ENCODE measurements around the gene MGME1.
"Not testable (repeated sequence)": the region's sequence is repeated elsewhere in the genome, so short reads cannot be mapped to it uniquely, and the experiment has no call there.

MGME1 gene

DNA sequence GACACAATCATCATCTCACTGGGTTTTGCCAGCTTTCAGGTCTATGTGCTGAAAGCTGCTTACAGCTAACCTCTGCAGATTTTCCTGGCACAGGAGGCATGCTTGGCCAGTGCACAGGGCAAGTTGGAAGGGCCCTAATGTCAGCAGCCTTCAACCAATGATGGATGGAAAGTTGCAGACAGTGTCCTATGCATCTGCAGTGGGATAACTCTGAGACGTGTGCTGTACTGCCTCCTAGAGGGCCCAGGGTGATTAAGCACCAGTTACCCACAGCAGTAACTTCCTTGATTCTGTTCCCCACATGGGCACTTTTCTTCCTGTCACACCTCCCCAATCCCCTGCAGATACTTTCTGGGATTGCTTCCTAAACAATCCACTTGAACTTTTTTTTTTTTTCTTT is 50.2 kb downstream of the MGME1 start:
- CTCF ChIA-PET: interaction anchor here (1.9 kb wide), 1 partner anchor 15 kb away, joined by 6 read pairs; no protein-coding TSS in a partner anchor
- Histone ChIP-seq H3K9me3 (ENCODE audit: control extremely low read depth in 1 of 5, control insufficient read depth in 4 of 5, insufficient read depth in 2 of 5, low read depth in 1 of 5, low read length in 4 of 5) (peaks cover 0 to 3% (median 0%) of the 10 kb centered on the region in 5 experiments), H3K36me3 (ENCODE audit: control insufficient read depth in 4 of 4, insufficient read depth in 4 of 4, low read length in 3 of 4) (no peaks in the 10 kb centered on the region), H3K4me3 (ENCODE audit: control insufficient read depth in 1 of 7, extremely low read depth in 1 of 7, insufficient read depth in 4 of 7, low read depth in 2 of 7, low read length in 6 of 7) (no peak overlapping the region), H3K27me3 (replicated peaks in 2 of 5; ENCODE audit: control insufficient read depth in 4 of 5, insufficient read depth in 5 of 5, low read length in 4 of 5) (peaks cover 0 to 2% (median 0%) of the 10 kb centered on the region in 5 experiments), H3K27ac (ENCODE audit: insufficient read depth in 1 of 2, low read depth in 1 of 2, low read length in 2 of 2, poor library complexity in 1 of 2, severe bottlenecking in 2 of 2) (no peak overlapping the region), H3K4me1 (ENCODE audit: control extremely low read depth in 1 of 4, control insufficient read depth in 4 of 4, insufficient read depth in 4 of 4, low read length in 3 of 4) (no peaks in the 10 kb centered on the region)
- WGBS (ENCODE audit: insufficient coverage): 0% methylated on average over 1 of the region's 1 CpG
- POLR2A ChIA-PET: no interaction called here
- peak; percentile 32 to 55 (median 48) for DNase-seq

DNA sequence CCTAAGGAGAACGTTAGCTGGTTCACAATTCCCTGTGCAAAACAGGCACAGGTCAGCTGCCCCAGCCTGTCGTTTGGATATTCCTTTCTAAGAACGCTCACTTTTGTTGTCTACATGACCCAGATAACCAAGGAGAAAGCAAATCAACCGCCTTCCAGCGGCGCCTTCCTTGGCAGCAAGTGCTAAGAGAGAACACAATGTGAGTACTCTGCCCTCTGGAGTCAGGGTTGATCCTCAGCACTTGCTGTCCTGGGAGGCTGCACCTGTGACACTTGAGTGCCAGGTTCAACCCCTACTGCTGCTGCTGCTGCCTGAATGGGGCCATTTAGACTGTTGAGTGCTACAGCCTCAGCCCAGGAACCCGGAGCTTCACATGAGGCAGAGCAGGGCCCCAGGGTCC is 52.1 kb downstream of the MGME1 start:
- ChIA-PET POLR2A (no interaction called here), CTCF (interaction anchor here (1.3 kb wide), 1 partner anchor 43 kb away, joined by 3 read pairs; no protein-coding TSS in a partner anchor)
- Histone ChIP-seq H3K4me1 (ENCODE audit: control extremely low read depth in 1 of 4, control insufficient read depth in 4 of 4, insufficient read depth in 4 of 4, low read length in 3 of 4) (no peaks in the 10 kb centered on the region), H3K4me3 (ENCODE audit: control insufficient read depth in 1 of 7, extremely low read depth in 1 of 7, insufficient read depth in 4 of 7, low read depth in 2 of 7, low read length in 6 of 7) (no peak overlapping the region), H3K36me3 (ENCODE audit: control insufficient read depth in 4 of 4, insufficient read depth in 4 of 4, low read length in 3 of 4) (no peaks in the 10 kb centered on the region), H3K27ac (ENCODE audit: insufficient read depth in 1 of 2, low read depth in 1 of 2, low read length in 2 of 2, poor library complexity in 1 of 2, severe bottlenecking in 2 of 2) (no peak overlapping the region), H3K27me3 (replicated peaks in 2 of 5; ENCODE audit: control insufficient read depth in 4 of 5, insufficient read depth in 5 of 5, low read length in 4 of 5) (peaks cover 0 to 2% (median 0%) of the 10 kb centered on the region in 5 experiments), H3K9me3 (ENCODE audit: control extremely low read depth in 1 of 5, control insufficient read depth in 4 of 5, insufficient read depth in 2 of 5, low read depth in 1 of 5, low read length in 4 of 5) (peaks cover 0 to 3% (median 0%) of the 10 kb centered on the region in 5 experiments)
- no peak for DNase-seq
- WGBS (ENCODE audit: insufficient coverage): 96% methylated on average over 7 of the region's 7 CpGs

DNA sequence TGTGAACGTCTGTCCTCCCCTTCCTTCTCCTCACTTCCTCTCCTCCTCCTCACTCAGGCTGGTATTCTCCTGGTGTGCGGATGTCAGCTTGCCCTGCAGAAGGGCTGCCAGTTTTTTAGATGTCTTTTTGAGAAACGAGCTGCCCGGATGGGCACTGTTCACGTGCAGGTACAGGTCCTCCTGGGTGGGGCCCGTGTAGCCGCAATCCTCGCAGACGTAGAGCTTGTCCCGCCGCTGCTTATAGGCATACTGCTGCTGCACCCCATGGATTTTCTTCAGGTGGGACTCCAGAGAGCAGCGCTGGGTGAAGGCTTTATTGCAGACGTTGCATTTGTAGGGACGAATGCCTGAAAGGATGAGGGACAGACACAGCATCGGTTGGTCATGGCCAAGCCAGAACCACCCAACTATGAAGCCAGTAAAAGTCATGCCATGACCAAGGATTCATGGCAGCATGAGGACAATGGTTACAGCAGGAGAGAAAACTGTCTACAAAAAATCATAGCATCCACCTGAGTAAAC is 55.8 kb downstream of the MGME1 start:
- peaks cover 0 to 2% (median 0%) of the 10 kb centered on the region in 5 experiments for H3K27me3 ChIP-seq (replicated peaks in 2 of 5; ENCODE audit: control insufficient read depth in 4 of 5, insufficient read depth in 5 of 5, low read length in 4 of 5)
- H3K9me3 ChIP-seq (ENCODE audit: control extremely low read depth in 1 of 5, control insufficient read depth in 4 of 5, insufficient read depth in 2 of 5, low read depth in 1 of 5, low read length in 4 of 5): peaks cover 0 to 3% (median 0%) of the 10 kb centered on the region in 5 experiments
- H3K27ac ChIP-seq (ENCODE audit: insufficient read depth in 1 of 2, low read depth in 1 of 2, low read length in 2 of 2, poor library complexity in 1 of 2, severe bottlenecking in 2 of 2): no peak overlapping the region
- ChIA-PET CTCF (interaction anchor here (1.9 kb wide), 1 partner anchor 15 kb away, joined by 4 read pairs; no protein-coding TSS in a partner anchor), POLR2A (no interaction called here)
- no peak overlapping the region for H3K4me3 ChIP-seq (ENCODE audit: control insufficient read depth in 1 of 7, extremely low read depth in 1 of 7, insufficient read depth in 4 of 7, low read depth in 2 of 7, low read length in 6 of 7)
- 88% methylated on average over 13 of the region's 15 CpGs for WGBS (ENCODE audit: insufficient coverage)
- DNase-seq: no peak
- no peaks in the 10 kb centered on the region for H3K4me1 ChIP-seq (ENCODE audit: control extremely low read depth in 1 of 4, control insufficient read depth in 4 of 4, insufficient read depth in 4 of 4, low read length in 3 of 4)
- no peaks in the 10 kb centered on the region for H3K36me3 ChIP-seq (ENCODE audit: control insufficient read depth in 4 of 4, insufficient read depth in 4 of 4, low read length in 3 of 4)

DNA sequence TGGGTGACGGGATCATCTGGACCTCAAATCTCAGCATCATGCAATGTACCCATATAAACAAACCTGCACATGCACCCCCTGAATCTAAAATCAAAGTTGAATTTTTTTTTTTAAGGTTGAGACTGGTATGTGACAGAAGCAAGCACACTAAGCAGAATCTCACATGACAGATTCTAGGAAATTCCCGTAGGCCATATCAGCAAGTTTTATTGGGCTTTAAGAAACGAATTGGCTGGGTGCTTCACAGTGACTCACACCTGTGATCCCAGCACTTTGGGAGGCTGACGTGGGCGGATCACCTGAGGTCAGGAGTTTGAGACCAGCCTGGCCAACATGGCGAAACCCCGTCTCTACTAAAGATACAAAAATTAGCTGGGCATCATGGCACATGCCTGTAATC is 58.2 kb downstream of the MGME1 start:
- CTCF ChIA-PET: not testable (repeated sequence)

DNA sequence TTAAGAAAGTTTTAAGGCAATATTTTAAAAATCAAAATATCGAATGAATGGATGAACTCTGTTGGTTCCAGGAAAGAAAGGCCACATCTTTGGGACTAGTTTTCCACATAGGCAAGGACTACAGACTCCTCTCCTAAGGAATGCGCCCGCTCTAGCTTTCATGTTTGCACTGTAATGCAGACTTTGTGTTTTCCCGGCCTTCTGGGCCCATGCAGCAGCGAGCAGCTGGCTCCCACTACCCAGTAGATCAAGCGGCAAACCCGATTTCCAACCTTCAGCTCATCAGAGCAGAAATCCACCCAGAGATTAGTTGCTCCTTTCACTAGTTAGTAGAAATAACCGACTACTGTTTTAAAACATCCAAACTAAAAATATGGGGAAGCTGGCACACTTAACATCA is 61.2 kb downstream of the MGME1 start:
- POLR2A ChIA-PET: no interaction called here
- 97% methylated on average over 8 of the region's 8 CpGs for whole genome bisulfite sequencing (ENCODE audit: insufficient coverage)
- Histone ChIP-seq H3K9me3 (ENCODE audit: control extremely low read depth in 1 of 5, control insufficient read depth in 4 of 5, insufficient read depth in 2 of 5, low read depth in 1 of 5, low read length in 4 of 5) (no peaks in the 10 kb centered on the region), H3K27ac (ENCODE audit: insufficient read depth in 1 of 2, low read depth in 1 of 2, low read length in 2 of 2, poor library complexity in 1 of 2, severe bottlenecking in 2 of 2) (no peak overlapping the region), H3K27me3 (replicated peaks in 2 of 5; ENCODE audit: control insufficient read depth in 4 of 5, insufficient read depth in 5 of 5, low read length in 4 of 5) (no peaks in the 10 kb centered on the region), H3K4me1 (ENCODE audit: control extremely low read depth in 1 of 4, control insufficient read depth in 4 of 4, insufficient read depth in 4 of 4, low read length in 3 of 4) (no peaks in the 10 kb centered on the region), H3K4me3 (ENCODE audit: control insufficient read depth in 1 of 7, extremely low read depth in 1 of 7, insufficient read depth in 4 of 7, low read depth in 2 of 7, low read length in 6 of 7) (no peak overlapping the region), H3K36me3 (ENCODE audit: control insufficient read depth in 4 of 4, insufficient read depth in 4 of 4, low read length in 3 of 4) (no peaks in the 10 kb centered on the region)
- CTCF ChIA-PET: interaction anchor here (0.6 to 1.5 kb wide), 2 partner anchors 10 to 12 kb away, joined by 4 to 5 read pairs; no protein-coding TSS in a partner anchor
- DNase-seq: no peak

More for the DNA sequence above, 58.2 kb downstream of the MGME1 start:
- H3K4me1 ChIP-seq (ENCODE audit: control extremely low read depth in 1 of 4, control insufficient read depth in 4 of 4, insufficient read depth in 4 of 4, low read length in 3 of 4); H3K27ac ChIP-seq (ENCODE audit: insufficient read depth in 1 of 2, low read depth in 1 of 2, low read length in 2 of 2, poor library complexity in 1 of 2, severe bottlenecking in 2 of 2); POLR2A ChIA-PET; H3K9me3 ChIP-seq (ENCODE audit: control extremely low read depth in 1 of 5, control insufficient read depth in 4 of 5, insufficient read depth in 2 of 5, low read depth in 1 of 5, low read length in 4 of 5); H3K4me3 ChIP-seq (ENCODE audit: control insufficient read depth in 1 of 7, extremely low read depth in 1 of 7, insufficient read depth in 4 of 7, low read depth in 2 of 7, low read length in 6 of 7); DNase-seq; H3K27me3 ChIP-seq (replicated peaks in 2 of 5; ENCODE audit: control insufficient read depth in 4 of 5, insufficient read depth in 5 of 5, low read length in 4 of 5); H3K36me3 ChIP-seq (ENCODE audit: control insufficient read depth in 4 of 4, insufficient read depth in 4 of 4, low read length in 3 of 4): not testable (repeated sequence)
- 92% methylated on average over 6 of the region's 7 CpGs for WGBS (ENCODE audit: insufficient coverage)

DNA sequence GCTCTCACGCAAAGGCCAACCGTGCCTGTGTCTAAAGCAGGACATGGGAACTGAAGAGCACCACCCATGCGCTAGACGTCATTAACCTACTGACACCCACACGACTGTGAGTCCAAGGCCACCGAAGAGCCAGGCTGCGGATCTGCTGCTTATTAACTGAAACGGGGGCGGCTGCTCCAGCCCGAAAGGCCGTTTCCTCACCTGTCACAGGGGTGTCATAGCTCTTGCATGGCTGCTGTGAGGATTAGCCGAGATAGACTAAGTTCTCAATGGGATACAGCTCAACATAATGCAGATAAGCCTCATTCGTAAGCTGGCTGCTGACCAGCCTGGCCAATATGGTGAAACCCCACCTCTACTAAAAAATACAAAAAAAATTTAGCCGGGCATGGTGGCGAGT is 62.2 kb downstream of the MGME1 start:
- ChIA-PET CTCF (interaction anchor here (1.5 kb wide), 1 partner anchor 9 kb away, joined by 4 read pairs; no protein-coding TSS in a partner anchor), POLR2A (no interaction called here)
- 97% methylated on average over 10 of the region's 15 CpGs for WGBS (ENCODE audit: insufficient coverage)
- H3K4me1 ChIP-seq (ENCODE audit: control extremely low read depth in 1 of 4, control insufficient read depth in 4 of 4, insufficient read depth in 4 of 4, low read length in 3 of 4): no peaks in the 10 kb centered on the region
- H3K4me3 ChIP-seq (ENCODE audit: control insufficient read depth in 1 of 7, extremely low read depth in 1 of 7, insufficient read depth in 4 of 7, low read depth in 2 of 7, low read length in 6 of 7): no peak overlapping the region
- DNase-seq: no peak
- H3K9me3 ChIP-seq (ENCODE audit: control extremely low read depth in 1 of 5, control insufficient read depth in 4 of 5, insufficient read depth in 2 of 5, low read depth in 1 of 5, low read length in 4 of 5): no peaks in the 10 kb centered on the region
- H3K36me3 ChIP-seq (ENCODE audit: control insufficient read depth in 4 of 4, insufficient read depth in 4 of 4, low read length in 3 of 4): no peaks in the 10 kb centered on the region
- no peaks in the 10 kb centered on the region for H3K27me3 ChIP-seq (replicated peaks in 2 of 5; ENCODE audit: control insufficient read depth in 4 of 5, insufficient read depth in 5 of 5, low read length in 4 of 5)
- no peak overlapping the region for H3K27ac ChIP-seq (ENCODE audit: insufficient read depth in 1 of 2, low read depth in 1 of 2, low read length in 2 of 2, poor library complexity in 1 of 2, severe bottlenecking in 2 of 2)

DNA sequence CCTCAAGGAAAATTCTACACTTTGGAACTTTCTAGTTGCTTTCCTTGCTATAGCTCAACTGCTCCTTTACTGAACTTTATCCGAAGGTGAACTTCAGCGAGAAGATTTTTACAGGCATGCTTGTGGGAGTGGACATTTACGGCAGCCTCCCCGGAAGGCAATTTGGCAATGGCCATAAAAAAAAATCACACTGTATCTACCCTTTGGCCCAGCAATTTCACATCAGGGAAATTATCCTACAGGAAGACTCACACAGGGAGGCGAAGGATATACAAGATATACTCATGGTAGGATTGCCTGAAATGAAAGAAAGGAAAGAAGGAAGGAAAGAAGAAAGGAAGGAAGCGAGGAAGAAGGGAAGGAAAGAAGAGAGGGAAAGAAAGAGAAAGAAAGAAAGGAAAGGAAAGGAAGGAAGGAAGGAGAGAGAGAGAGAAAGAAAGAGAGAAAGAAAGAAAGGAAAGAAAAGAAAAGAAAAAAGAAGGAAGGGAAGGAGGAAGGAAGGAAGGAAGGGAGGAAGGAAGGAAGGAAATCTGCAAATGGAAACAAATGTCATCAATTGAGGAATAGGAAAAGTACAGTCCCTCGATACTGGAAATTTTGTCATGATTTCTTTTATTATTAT is 63.2 kb downstream of the MGME1 start:
- Histone ChIP-seq H3K4me1 (ENCODE audit: control extremely low read depth in 1 of 4, control insufficient read depth in 4 of 4, insufficient read depth in 4 of 4, low read length in 3 of 4) (no peaks in the 10 kb centered on the region), H3K4me3 (ENCODE audit: control insufficient read depth in 1 of 7, extremely low read depth in 1 of 7, insufficient read depth in 4 of 7, low read depth in 2 of 7, low read length in 6 of 7) (no peak overlapping the region), H3K36me3 (ENCODE audit: control insufficient read depth in 4 of 4, insufficient read depth in 4 of 4, low read length in 3 of 4) (no peaks in the 10 kb centered on the region), H3K27ac (ENCODE audit: insufficient read depth in 1 of 2, low read depth in 1 of 2, low read length in 2 of 2, poor library complexity in 1 of 2, severe bottlenecking in 2 of 2) (no peak overlapping the region), H3K9me3 (ENCODE audit: control extremely low read depth in 1 of 5, control insufficient read depth in 4 of 5, insufficient read depth in 2 of 5, low read depth in 1 of 5, low read length in 4 of 5) (no peaks in the 10 kb centered on the region), H3K27me3 (replicated peaks in 2 of 5; ENCODE audit: control insufficient read depth in 4 of 5, insufficient read depth in 5 of 5, low read length in 4 of 5) (no peaks in the 10 kb centered on the region)
- DNase-seq: no peak
- 90% methylated on average over 4 of the region's 7 CpGs for WGBS (ENCODE audit: insufficient coverage)
- POLR2A ChIA-PET: no interaction called here
- CTCF ChIA-PET: interaction anchor here (0.8 kb wide), 1 partner anchor 12 kb away, joined by 3 read pairs; no protein-coding TSS in a partner anchor

All from common myeloid progenitor, CD34-positive (primary cell).